ENCODE data around the gene FNIP2.
"Not testable (repeated sequence)": the region's sequence is repeated elsewhere in the genome, so short reads cannot be mapped to it uniquely, and the experiment has no call there.

The FNIP2 gene

DNA sequence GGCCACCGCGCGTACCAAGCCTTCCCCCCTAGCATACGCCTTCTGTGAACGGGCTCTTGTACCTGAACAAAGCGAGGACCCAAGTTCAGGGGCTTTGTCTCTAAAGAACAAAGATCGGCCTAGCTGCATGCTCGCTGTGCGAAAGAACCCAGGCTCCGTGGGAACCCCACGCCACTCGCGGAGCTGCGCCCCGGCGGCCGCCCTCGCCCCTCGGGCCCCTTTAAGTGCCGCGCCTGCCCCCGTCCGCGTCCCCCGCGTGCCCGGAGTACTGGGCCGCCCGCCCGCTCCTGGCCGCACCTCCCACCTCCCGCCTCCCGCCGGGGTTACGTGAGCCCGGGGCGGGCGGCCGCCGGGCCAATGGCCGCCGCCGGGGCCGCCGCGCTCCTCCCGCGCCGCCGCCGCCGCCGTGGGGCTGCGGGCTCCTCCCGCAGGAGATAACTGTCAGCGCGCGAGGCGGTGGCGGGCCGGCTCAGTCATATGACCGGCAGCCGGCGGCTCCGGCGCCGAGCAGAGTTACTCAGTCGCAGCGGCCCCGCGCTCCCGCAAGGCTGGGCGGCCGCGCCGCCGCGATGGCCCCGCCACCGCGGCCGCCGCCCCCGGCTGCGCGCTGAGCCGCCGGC lies at the start of gene FNIP2:
FNIP2 (plus strand) TSS at position 472 of the 620 bp plus-strand sequence. CDS start 187 bp downstream, outside the sequence.
- peak; percentile 42 to 62 for DNase-seq (ENCODE audit: low read depth in 2 of 2)

DNA sequence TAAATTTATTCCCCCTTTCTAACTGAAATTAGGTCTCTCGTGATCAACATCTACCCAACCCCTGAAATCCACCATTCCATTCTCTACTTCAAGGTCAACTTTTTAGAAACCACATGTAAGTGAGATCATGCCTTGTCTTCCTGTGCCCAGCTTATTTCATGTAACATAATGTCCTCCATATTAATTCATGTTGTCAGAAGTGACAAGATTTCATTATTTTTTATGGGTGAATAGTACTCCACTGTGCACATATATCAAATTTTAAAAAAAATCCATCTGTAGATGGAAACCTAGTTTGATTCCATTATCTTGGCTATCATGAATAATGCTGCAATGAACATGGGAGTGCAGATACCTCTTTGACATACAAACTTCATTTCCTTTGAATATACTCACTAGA lies 47.1 kb upstream of the FNIP2 start:
- DNase-seq (ENCODE audit: low read depth in 2 of 2) = no peak

DNA sequence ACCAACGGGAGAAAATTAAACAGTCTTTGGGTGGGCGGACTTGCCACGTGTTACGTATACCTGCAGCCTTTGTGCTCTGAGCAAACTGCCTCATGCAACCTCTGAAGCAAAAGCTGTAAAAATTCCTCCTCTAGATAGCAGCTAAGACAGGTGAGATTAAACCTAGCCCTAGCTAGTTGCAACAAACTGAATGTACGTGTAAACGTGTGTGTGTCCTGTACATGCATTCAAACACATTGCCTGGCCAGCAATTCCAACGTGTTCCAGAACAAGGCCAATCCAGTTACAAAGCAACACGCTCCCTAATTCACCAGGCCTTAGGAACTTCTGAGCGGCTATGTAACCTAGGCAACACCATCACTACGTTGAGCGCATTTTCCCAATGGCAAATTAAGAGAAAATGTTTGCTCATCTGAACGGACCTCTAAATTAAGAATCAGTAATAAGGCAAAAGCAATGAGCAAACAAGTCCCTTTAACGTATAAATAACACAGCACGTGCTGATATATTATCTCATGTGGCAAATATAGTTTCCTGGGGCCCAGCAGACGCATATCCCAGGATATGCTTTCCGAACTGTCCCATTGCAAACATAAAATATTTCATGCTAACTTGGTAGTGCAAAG lies 46.4 kb upstream of the FNIP2 start:
- no peak for DNase-seq (ENCODE audit: low read depth in 2 of 2)

DNA sequence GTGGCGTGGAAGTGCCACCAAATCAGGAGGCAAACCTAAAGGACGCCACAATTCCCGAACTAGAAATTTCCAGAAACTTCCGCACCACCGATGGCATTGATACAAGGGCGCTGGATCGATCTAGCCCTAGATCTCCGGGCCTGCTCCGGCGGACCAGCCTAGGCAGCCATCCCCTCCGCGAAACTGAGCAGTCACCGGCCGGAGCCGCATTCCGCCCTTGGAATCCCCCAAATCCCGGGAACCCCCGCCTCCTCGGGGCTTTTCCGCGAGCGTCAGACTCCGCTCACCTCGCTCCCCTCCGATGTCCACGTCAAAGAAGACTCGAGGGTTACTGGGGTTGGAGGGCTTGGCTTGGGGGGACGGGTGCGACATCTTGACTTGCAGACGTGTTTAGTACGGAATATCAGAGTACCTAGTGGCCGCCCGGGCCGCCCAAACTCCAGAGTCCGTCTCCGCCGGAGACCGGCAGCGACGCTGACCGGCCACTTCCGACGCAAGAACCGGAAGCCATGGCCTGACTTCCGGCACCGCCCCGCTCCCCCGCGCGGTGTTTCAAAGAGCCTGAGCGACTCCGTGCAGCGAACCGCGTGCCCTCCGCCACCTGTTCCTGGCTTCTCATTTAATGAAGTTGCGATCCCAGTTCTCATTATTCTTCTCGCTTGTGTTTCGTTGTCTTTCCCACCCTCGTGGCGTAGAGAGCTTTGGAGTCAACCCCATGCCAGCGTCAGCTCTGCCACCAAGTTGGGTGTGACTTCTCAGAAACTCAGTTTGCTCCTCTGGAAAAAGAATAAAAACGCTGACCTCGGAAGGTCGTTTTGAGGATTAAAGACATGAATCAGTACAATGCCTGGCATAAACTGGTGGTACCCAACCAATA lies 45.7 kb upstream of the FNIP2 start, which contains the start of gene PPID:
PPID (minus strand) TSS at position 480 of the 877 bp plus-strand sequence; CDS start at position 372, 108 bp downstream.
- peak; percentile 73 to 81 for DNase-seq (ENCODE audit: low read depth in 2 of 2)

DNA sequence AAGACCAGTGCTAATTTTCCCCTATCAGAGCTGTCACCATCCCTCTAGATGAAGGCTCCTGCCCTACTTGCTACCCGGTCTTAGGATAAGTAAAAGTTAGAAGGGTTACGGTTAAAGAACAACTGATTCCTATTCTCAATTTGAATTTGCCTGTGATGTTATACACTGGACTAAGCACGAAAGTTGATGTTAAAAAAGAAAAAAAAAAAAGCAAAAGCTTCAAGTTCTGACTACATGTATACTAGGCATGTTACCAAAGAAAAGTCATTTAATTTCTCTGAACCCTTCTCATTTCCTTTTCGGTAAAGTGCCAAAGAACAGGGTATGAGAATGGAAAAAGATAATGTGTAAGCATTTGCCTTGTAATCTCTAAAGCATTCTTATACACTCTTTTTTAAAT lies 44.2 kb upstream of the FNIP2 start:
- DNase-seq (ENCODE audit: low read depth in 2 of 2) = no peak

DNA sequence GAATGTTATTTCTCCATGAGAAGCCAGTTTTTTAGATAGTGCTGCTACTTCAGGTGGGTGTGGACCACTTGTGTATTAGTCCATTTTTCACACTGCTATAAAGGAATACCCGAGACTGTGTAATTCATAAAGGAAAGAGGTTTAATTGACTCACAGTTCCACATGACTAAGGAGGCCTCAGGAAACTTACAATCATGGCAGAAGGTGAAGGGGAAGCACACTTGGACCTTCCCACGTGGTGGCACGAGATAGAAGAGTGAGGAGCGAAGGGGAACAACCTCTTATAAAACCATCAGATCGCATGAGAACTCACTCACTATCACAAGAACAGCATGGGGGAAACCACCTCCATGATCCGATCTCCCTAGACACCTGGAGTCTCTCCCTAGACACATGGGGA lies 42.2 kb upstream of the FNIP2 start:
- no peak for DNase-seq (ENCODE audit: low read depth in 2 of 2)

DNA sequence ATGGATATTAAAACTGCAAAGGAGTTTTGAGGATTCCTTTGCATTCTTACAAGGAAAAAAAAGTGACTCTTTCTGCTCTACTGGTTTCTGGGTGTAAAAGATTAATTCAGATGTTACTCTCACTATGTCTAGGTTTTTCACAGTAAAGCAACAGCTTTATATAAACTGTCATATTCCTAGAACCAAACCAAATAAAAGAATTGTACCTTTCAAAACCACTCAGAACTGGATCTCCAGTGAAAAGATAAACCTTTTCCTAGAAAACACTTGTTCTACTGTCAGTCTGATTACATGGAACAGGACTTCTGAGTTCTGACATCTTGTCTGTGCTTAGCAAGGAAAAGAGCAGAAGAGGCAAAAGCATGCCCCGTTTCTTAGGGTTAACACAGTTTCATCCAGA lies 40.6 kb upstream of the FNIP2 start:
- DNase-seq (ENCODE audit: low read depth in 2 of 2) = no peak

DNA sequence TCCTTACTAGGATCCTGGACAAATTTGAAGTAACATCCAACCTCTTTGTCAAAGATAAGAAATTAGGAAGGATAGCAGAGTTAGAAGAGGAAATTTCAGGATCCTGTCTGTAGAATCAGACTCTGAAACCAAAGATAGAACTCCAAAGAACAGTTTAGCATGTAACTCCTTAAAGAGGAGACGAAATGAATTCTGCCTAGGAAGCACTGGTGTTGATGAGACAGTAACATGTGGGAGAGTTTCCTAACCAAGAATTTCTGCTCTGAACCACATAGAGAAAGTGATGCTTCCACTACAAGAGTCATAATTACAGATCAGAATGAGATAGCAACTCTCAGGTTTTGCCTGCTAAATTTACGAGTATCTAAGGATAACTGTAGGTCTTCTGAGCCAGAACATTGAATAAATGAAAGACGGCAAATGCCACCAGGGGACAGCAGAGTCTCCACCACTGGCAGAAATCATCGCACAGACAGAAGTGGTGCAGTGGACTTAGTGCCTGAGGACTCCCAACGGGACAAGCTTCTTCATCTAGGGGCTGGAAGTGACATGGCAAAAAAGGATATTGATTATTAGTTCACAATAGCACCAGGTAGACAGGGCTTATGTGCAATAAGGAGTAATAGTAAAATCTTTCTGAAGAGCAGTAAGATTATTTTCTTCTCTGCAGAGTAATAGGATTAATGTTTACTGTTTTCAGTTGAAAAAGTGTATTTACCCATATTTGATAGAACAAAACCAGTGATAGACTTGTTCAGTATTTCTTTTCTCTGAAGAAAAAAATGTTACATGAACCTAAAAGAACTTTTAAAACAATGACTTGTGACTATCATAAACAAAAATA lies 38.9 kb upstream of the FNIP2 start:
- peak; percentile 22 to 34 for DNase-seq (ENCODE audit: low read depth in 2 of 2)

DNA sequence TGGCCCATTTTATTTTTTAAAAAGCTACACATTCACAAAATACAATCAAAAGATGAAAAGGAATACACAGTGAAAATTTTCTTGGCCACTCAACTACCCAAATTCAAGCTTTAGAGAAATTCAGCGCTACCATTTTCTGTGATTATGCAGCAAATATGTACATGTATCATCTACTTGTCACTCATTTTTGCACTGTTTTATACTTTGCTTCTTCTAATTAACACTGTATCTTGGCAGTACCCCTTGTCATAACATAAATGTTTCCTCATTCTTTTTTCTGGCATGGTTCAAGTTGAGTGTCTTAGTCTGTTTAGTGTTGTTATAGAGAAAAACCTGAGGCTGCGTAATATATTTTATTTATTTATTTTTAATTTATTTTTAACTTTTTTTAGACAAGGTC lies 30.0 kb upstream of the FNIP2 start:
- DNase-seq (ENCODE audit: low read depth in 2 of 2) = no peak

DNA sequence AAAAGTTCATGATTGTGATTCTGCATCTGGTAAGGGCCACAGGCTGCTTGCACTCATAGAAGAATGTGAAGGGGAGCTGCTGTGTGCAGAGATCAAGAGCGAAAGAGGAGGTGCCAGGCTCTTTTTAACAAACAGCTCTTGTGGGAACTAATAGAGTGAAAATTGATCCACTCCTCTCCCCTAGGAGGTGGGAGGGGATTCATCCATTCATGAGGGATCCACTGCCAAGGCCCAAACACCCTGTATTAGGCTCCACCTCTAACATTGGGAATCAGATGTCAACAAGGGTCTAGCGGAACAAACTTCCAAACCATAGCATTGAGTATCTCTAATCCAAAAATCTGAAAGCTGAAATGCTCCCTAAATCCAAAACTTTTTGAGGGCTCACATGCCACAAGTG lies 29.2 kb upstream of the FNIP2 start:
- no peak for DNase-seq (ENCODE audit: low read depth in 2 of 2)

DNA sequence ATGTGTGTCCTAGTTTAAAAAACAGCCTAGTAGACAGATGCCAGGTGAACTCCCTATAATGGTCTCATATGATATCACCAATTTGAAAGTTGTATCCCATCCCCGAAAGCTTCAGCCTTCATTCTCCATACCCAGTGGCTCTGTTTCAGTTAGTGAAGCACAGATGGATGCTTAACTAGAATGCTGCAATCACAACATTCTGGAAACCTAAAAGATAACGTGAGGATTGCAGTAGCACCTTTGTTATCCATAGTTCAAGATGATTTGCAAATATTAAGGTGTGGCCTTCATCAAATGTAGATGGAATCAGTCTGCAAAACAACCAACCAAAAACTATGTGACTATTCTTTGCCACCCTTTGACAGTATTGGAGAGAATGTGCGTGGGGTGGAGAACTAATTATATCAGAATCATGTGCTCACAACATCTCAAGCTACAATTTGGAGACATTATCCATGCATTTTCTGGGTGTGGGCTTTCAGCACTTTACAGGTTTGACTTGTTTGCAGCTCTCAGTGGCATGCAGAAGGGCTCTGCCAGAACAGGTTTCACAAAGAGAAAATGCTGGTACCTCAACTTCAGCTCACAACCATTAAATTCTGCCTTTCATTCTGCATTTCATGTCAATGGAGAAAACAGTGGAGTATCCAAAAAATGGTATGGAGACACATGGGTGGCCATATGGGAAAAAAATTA lies 27.4 kb upstream of the FNIP2 start:
- no peak for DNase-seq (ENCODE audit: low read depth in 2 of 2)

DNA sequence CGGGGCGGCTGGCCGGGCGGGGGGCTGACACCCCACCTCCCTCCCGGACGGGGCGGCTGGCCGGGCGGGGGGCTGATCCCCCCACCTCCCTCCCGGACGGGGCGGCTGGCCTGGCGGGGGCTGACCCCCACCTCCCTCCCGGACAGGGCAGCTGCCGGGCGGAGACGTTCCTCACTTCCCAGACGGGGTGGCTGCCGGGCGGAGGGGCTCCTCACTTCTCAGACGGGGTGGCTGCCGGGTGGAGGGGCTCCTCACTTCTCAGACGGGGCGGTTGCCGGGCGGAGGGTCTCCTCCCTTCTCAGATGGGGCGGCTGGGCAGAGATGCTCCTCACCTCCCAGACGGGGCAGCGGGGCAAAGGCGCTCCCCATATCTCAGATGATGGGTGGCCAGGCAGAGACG lies 22.3 kb upstream of the FNIP2 start:
- DNase-seq (ENCODE audit: low read depth in 2 of 2) = not testable (repeated sequence)

DNA sequence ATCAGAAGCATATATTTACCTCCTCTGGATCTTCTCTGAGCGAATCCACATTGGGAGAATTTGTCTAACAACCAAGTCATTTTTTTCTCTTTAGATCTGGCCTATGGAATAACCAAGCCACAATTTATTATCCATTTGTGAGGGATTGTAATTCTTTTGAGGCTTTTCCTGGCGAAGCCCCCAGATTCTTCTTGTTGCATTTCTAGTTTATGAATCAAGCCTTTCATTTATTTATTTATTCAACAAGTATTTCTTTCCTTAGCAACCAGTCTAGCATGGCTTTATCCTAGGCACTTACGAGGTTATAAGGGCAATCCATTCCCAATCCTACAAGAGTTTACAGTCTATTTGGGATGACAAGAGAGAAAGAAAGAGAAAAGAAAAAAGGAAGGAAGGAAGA lies 18.4 kb upstream of the FNIP2 start:
- no peak for DNase-seq (ENCODE audit: low read depth in 2 of 2)

DNA sequence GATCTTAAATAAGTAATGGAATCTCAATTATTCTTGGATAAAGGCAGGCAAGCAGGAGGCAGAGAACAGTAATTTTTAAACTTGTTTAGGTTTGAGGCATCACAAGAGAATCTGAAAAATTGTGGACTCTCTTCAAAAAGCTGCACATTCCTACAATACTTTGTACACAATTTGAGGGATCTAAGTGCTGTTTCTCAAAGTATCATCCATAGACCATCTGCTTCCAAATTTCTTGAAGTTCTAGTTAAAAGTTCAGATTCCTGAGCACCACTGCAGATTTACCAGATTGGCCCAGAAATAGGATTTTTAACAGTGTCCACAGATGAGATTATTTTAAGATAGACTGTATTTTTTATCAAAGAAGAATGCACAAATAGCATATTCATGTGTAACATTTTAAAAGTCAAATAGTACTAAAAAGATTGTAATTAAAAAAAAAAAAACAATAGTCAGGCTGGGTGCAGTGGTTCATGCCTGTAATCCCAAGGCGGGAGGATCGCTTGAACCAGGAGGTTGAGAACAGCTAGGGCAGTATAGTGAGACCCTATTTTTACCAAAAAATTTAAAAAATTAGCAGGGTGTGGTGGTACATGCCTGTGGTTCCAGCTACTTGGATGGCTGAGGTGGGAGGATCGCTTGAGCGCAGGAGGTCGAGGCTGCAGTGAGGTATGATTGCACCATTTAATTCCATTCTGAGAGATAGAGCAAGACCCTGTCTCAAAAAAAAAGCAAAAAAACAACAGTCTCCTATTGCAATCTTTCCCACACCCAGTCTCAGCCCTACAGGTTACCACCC lies 14.2 kb upstream of the FNIP2 start:
- no peak for DNase-seq (ENCODE audit: low read depth in 2 of 2)

DNA sequence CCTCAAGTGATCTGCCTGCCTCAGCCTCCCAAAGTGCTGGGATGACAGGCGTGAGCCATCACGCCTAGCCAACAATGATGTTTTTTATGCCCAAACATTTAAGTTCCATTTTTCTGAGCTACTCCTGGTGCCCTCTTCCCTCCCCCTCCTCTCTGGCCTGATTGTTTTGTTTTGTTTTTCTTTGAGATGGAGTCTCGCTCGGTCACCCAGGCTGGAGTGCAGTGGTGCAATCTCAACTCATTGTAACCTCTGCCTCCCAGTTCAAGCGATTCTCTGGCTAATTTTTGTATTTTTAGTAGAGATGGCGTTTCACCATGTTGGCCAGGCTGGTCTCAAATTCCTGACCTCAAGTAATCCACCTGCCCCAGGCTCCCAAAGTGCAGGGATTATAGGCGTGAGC lies 13.0 kb upstream of the FNIP2 start:
- not testable (repeated sequence) for DNase-seq (ENCODE audit: low read depth in 2 of 2)

DNA sequence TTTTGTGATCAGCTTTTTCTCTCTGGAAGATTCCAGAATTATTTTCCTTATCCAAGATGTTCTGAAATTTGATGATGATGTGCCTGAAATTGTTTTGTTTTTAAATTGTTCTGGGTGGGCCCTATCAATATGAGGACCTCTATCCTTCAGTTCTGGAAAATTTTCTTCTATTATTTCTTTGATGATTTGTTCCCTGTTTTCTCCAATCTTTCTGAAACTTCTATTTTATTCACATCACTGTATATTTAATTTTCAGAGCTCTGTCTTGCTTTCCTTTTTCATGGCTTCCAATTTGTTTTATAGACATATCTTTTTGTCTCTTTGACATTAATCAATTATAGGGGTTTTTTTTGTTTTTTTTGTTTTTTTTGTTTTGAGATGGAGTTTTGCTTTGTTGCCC lies 12.2 kb upstream of the FNIP2 start:
- DNase-seq (ENCODE audit: low read depth in 2 of 2) = no peak

DNA sequence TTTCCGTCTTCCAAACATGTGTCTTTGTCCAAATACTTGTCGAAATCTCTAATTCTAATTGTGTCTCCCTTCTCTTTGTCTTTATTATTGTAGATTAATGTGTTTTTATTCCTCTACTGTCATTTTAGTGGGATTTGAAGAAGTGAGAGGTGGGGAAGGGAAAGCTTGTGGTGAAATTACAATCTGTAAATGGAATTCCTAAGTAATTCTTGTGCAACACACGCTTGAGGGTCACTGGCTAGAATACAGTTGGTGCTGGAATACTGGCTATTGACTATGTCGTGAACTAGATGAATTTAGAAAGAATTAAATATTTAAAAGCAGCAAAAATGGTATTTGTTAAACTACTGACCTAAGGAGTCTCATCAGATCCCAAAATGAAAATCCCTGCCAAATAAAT lies 10.7 kb upstream of the FNIP2 start:
- DNase-seq (ENCODE audit: low read depth in 2 of 2) = no peak

DNA sequence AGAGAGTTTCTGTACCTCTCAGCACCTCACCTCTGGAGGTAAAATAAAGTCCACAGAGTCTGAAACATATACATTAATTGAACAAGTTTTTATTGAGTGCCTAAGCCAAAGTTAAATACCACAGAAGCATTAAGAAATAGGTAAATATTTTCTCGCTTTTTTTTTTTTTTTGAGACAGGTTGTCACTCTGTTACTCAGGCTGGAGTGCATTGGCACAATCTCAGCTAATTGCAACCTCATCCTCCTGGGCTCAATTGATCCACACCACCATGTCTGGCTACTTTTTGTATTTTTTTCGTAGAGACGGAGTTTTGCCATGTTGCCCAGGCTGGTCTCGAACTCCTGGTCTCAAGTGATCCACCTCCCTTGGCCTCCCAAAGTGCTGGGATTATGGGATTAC lies 10.1 kb upstream of the FNIP2 start:
- no peak for DNase-seq (ENCODE audit: low read depth in 2 of 2)

DNA sequence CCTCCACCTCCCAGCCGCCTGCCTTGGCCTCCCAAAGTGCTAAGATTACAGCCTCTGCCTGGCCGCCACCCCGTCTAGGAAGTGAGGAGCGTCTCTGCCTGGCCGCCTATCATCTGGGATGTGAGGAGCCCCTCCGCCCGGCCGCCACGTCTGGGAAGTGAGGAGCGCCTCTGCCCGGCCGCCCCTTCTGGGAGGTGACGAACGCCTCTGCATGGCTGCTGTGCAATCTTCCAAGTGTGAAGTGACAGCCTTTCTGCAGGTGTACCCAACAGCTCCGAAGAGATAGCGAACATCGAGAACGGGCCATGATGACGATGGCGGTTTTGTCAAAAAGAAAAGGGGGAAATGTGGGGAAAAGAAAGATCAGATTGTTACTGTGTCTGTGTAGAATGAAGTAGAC lies 9.3 kb upstream of the FNIP2 start:
- not testable (repeated sequence) for DNase-seq (ENCODE audit: low read depth in 2 of 2)

DNA sequence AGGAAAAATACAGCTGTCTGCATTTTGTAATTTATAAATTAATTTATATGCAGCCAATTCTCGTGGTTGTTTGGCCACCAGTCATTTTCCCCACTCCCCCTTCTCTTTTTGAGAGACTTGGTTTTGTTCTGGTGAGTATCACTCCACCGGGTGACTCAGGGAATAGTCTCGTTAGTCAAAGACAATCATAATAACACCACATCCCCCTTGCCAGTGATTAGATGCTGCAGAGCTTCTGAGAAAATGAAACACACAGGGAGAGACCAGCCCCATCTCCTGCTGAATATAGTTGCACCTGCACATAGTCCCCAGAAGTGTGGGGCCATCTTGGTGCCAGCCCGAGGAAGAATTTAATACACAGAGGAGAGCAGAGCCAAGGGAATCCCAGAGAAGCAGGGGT lies 8.0 kb upstream of the FNIP2 start:
- DNase-seq (ENCODE audit: low read depth in 2 of 2) = no peak

Measured in stimulated activated CD4-positive, alpha-beta T cell treated with anti-CD3 and anti-CD28 coated beads, Interleukin-4, amount 100 ng/mL, for 48 hours (primary cell).